GM23248 (cell line): ENCODE results near the gene CACHD1. TPM values are rescaled to one million over a fixed set of nuclear protein-coding genes. Genes with fewer than 3 reads are reported as not detected.

Source experiments
- DNase-seq: peaks from one replicate; pipeline ENCODE4 v3.0.0-alpha.2; 2015
- H2AFZ ChIP-seq: fragments of 200-600 bp; sonication (generic); 2 replicates; pipeline ENCODE4 v1.6.1; 2016; ENCODE audit warnings: antibody characterized with exemption
- H3F3A ChIP-seq: fragments of 200-600 bp; sonication (generic); 2 replicates; pipeline ENCODE4 v1.6.1; 2016; ENCODE audit warnings: mild to moderate bottlenecking, antibody characterized with exemption, mixed run types; ENCODE audit not compliant: insufficient read depth
- H3K27ac ChIP-seq: fragments of 200-600 bp; sonication (generic); 2 replicates; pipeline ENCODE4 v1.5.1; 2016; ENCODE audit warnings: mild to moderate bottlenecking
- H3K27me3 ChIP-seq: fragments of 200-600 bp; sonication (generic); replicated peaks from 2 replicates; pipeline ENCODE4 v1.6.1; 2016; ENCODE audit warnings: mild to moderate bottlenecking; ENCODE audit not compliant: insufficient read depth
- H3K36me3 ChIP-seq: fragments of 200-600 bp; sonication (generic); 2 replicates; pipeline ENCODE4 v1.6.1; 2016; ENCODE audit warnings: low read depth, mild to moderate bottlenecking
- H3K4me1 ChIP-seq: fragments of 200-600 bp; sonication (generic); 2 replicates; pipeline ENCODE4 v1.6.1; 2016; ENCODE audit warnings: mild to moderate bottlenecking; ENCODE audit not compliant: insufficient read depth
- H3K4me2 ChIP-seq: fragments of 200-600 bp; sonication (generic); one replicate; pipeline ENCODE4 v1.6.1; 2016; ENCODE audit warnings: mild to moderate bottlenecking; ENCODE audit not compliant: unreplicated experiment
- H3K4me3 ChIP-seq: fragments of 200-600 bp; sonication (generic); 2 replicates; pipeline ENCODE4 v1.5.1; 2016; ENCODE audit warnings: mild to moderate bottlenecking
- H3K79me2 ChIP-seq: fragments of 200-600 bp; sonication (generic); 2 replicates; pipeline ENCODE4 v1.6.1; 2016; ENCODE audit warnings: mild to moderate bottlenecking; ENCODE audit not compliant: insufficient read depth
- H3K9ac ChIP-seq: fragments of 200-600 bp; sonication (generic); 2 replicates; pipeline ENCODE4 v1.6.1; 2016; ENCODE audit warnings: mild to moderate bottlenecking
- H3K9me2 ChIP-seq: fragments of 200-600 bp; sonication (generic); 2 replicates; pipeline ENCODE4 v1.6.1; 2016; ENCODE audit warnings: mixed run types, mild to moderate bottlenecking, moderate library complexity; ENCODE audit not compliant: insufficient read depth
- H3K9me3 ChIP-seq: fragments of 200-600 bp; sonication (generic); one replicate; pipeline ENCODE4 v1.6.1; 2017; ENCODE audit warnings: low read depth
- H4K20me1 ChIP-seq: fragments of 200-600 bp; sonication (generic); 2 replicates; pipeline ENCODE4 v1.6.0; 2016; ENCODE audit not compliant: insufficient read depth
- EZH2 ChIP-seq: fragments of 200-600 bp; sonication (generic); IDR thresholded peaks from 2 replicates; pipeline ENCODE4 v1.6.1; 2018; ENCODE audit warnings: antibody characterized with exemption, mild to moderate bottlenecking; ENCODE audit not compliant: insufficient read depth, poor library complexity, severe bottlenecking
- EZH2phosphoT487 ChIP-seq: fragments of 200-600 bp; sonication (generic); IDR thresholded peaks from 2 replicates; pipeline ENCODE4 v1.6.1; 2018; ENCODE audit warnings: antibody characterized with exemption, moderate library complexity, mild to moderate bottlenecking, low read depth; ENCODE audit not compliant: insufficient read depth
- WGBS, 2 experiments: methylation state at CpG; one replicate each; pipeline ENCODE4 v1.1.6; 2015 to 2017; ENCODE audit warnings: low lambda C conversion rate in 2 of 2, low coverage in 1 of 2; ENCODE audit errors: missing lambda C conversion rate in 2 of 2; 5-methylcytosine and 5-hydroxymethylcytosine counted together
- in situ Hi-C: fragments of 300-500 bp; cut with MboI; formaldehyde crosslinking; loops from 2 replicates; pipeline ENCODE4 v1.15.0; 2020
- polyA plus RNA-seq: library from polyadenylated mRNA; unstranded; fragments of >200 nt; fragmentation: Nextera tagmentation; extraction: Ambion mirVana; gene quantifications from 2 replicates; pipeline ENCODE4 v1.2.1, GENCODE V29; 2016
- total RNA-seq: library from RNA; depleted of rRNA; stranded (reverse); fragments of >200 nt; shearing (Covaris generic); gene quantifications from 2 replicates; pipeline ENCODE4 v1.2.3, GENCODE V29; 2014

Gene CACHD1
- total and polyA plus RNA-seq, 2 experiments from 2014 or later, result 1.9 to 9.3 TPM

DNA sequence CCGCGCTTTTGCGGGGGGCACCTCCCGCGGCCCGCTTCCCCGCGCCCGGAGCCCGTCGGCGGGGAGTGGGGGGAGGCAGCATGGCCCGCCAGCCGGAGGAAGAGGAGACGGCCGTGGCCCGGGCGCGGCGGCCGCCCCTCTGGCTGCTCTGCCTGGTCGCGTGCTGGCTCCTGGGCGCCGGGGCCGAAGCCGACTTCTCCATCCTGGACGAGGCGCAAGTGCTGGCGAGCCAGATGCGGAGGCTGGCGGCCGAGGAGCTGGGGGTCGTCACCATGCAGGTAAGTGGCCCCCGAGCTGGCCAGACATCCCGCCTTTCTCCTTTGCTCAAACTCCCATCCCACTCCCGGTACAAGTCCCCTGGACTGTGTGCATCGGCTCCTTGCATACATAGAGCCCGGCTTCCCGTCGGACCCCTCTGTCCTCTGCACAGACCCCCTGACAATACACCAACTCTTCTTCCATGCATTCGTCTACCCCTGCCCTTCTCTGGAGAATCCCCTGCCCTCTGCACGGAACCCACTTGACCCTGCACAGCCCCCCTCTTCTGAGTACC, 812 bp downstream of the CACHD1 start:
- Histone ChIP-seq H2AFZ (peak overlapping the region; percentile 87), H3K27me3 (no peaks in the 10 kb centered on the region), H3K4me1 (peaks cover 6% of the 10 kb centered on the region), H3K36me3 (no peaks in the 10 kb centered on the region), H3K9me2 (no peaks in the 10 kb centered on the region), H3F3A (no peaks in the 10 kb centered on the region), H3K4me2 (peak overlapping the region; percentile 86), H3K9me3 (no peaks in the 10 kb centered on the region), H3K9ac (peak overlapping the region; percentile 61), H3K4me3 (peak overlapping the region; percentile 81), H3K27ac (no peak overlapping the region), H3K79me2 (peaks cover 17% of the 10 kb centered on the region), H4K20me1 (no peaks in the 10 kb centered on the region)
- TF ChIP-seq EZH2 (no peak), EZH2phosphoT487 (no peak)
- 0 to 2% methylated on average over 19 to 35 of the region's 43 CpGs for WGBS, 2 experiments
- DNase-seq, result peak; percentile 63
- in situ Hi-C loops, result no loop called here

DNA sequence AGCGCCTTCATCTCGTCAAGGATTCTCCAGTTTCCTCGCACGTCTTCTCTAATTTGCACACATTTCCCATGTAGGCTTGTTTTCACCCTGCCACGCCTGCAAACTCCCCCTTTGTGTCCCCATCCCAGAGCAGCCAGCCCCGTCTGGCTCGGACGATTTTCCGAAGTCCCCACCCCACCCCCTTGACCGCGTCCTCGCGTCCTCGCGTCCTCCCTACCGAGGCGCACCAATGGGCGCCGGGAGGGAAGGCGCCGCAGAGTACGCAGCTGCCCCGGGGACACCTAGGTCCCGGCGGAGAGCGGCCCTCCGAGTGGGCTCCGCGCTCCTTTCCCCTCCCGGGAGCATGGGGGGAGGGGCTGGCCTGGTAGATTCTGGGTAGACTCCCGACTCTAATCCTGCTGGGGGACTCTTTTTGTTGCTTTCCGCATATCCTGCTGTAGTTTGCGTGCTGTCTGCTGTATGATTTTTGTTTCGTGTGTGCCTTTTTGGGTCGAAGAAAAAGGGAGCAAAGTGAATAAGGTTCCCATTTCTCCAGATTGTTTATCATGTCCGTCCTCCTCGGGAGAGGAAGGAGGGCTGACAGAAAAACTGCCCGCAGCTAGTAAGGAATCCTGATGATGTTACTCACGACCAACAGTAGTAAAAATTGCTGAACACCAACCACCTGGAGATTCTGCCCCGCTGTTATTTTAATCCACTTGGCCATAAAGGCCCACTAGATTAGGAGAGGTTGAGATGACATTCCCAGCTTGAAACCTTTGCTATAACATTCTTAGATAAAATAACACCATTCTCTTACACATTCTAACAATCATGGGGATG, 1.5 kb downstream of the CACHD1 start:
- no peaks in the 10 kb centered on the region for H3K36me3 ChIP-seq
- no peaks in the 10 kb centered on the region for H4K20me1 ChIP-seq
- H3K4me3 ChIP-seq, result peak overlapping the region; percentile 81
- H3K4me1 ChIP-seq, result peaks cover 13% of the 10 kb centered on the region
- H3K27ac ChIP-seq, result no peak overlapping the region
- H3K4me2 ChIP-seq, result peak overlapping the region; percentile 86
- in situ Hi-C loops, result no loop called here
- H3K27me3 ChIP-seq, result no peaks in the 10 kb centered on the region
- WGBS, 2 experiments, result 1% methylated on average over 40 of the region's 40 CpGs
- no peaks in the 10 kb centered on the region for H3K9me2 ChIP-seq
- peak; percentile 69 for DNase-seq
- peaks cover 17% of the 10 kb centered on the region for H3K79me2 ChIP-seq
- peak overlapping the region; percentile 61 for H3K9ac ChIP-seq
- H2AFZ ChIP-seq, result peak overlapping the region; percentile 87
- peaks cover 6% of the 10 kb centered on the region; the same call in 1 of the 2 replicates for H3F3A ChIP-seq
- TF ChIP-seq EZH2phosphoT487, result no peak
- no peak for TF ChIP-seq EZH2
- no peaks in the 10 kb centered on the region for H3K9me3 ChIP-seq

DNA sequence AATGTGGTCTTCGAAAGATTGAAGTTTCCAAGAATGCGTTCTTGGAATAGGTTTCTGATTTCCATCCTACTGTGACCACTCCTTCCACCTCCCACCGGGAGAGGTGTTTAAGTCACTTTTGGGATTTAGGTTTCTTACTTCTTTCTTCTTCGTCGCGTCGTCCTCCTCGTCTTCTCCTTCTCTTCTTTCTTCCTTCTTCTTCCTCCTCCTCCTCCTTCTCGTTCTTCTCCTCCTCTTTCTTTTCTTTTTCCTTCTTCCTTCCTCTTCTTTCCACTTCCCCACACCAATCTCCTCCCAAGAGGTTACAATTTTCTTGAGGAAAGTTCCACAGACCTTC, 2.1 kb downstream of the CACHD1 start:
- Histone ChIP-seq H3K79me2 (peaks cover 17% of the 10 kb centered on the region), H4K20me1 (no peaks in the 10 kb centered on the region), H3K9ac (peak overlapping the region; percentile 61; the same call in 1 of the 2 replicates), H3K4me3 (peak overlapping the region; percentile 81), H3K27ac (no peak overlapping the region), H3K9me3 (no peaks in the 10 kb centered on the region), H3K27me3 (no peaks in the 10 kb centered on the region), H3K9me2 (no peaks in the 10 kb centered on the region), H3K4me1 (peaks cover 19% of the 10 kb centered on the region), H3K36me3 (no peaks in the 10 kb centered on the region), H2AFZ (peak overlapping the region; percentile 87), H3K4me2 (peak overlapping the region; percentile 86), H3F3A (peaks cover 11% of the 10 kb centered on the region; the same call in 1 of the 2 replicates)
- WGBS, 2 experiments, result 16 to 35% methylated on average over 9 of the region's 9 CpGs
- TF ChIP-seq EZH2 (no peak), EZH2phosphoT487 (no peak)
- in situ Hi-C loops, result no loop called here
- no peak for DNase-seq

DNA sequence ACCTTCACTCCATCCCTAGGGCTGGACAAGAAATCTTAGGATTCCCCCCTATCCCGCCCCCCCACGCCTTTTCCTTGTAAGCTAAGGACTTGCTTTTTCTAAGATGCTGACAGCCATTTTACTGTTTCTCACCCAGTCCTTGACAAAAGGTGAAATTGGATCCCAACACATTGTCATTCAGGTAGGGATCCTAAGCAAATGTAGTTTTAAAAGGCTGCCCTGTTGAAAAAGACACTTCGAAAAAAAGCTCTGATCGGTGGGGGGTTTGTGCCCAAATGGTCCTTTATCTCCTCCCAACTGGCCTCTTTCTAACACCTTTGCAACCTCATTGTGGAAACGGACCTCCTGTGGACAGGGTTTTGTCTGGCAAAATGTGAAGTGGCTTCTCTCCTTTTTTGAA, 2.9 kb downstream of the CACHD1 start:
- Histone ChIP-seq H3K9me2 (no peaks in the 10 kb centered on the region), H3K9me3 (no peaks in the 10 kb centered on the region), H3K9ac (no peak overlapping the region), H3K27ac (no peak overlapping the region), H2AFZ (no peak overlapping the region), H3F3A (peaks cover 14% of the 10 kb centered on the region; the same call in 1 of the 2 replicates), H3K27me3 (no peaks in the 10 kb centered on the region), H3K79me2 (peaks cover 17% of the 10 kb centered on the region), H4K20me1 (no peaks in the 10 kb centered on the region), H3K36me3 (no peaks in the 10 kb centered on the region), H3K4me2 (no peak overlapping the region), H3K4me1 (peaks cover 22% of the 10 kb centered on the region), H3K4me3 (no peak overlapping the region)
- TF ChIP-seq EZH2 (no peak), EZH2phosphoT487 (no peak)
- DNase-seq, result no peak
- 93 to 96% methylated on average over 5 of the region's 5 CpGs for WGBS, 2 experiments
- in situ Hi-C loops, result no loop called here
